Liver (tissue), 9 donors: ENCODE results near the gene PCSK4. TPM values are rescaled to one million over a fixed set of nuclear protein-coding genes. Genes with fewer than 3 reads are reported as not detected.

Experiments
- DNase-seq: peaks from one replicate; pipeline ENCODE4 v3.0.0-alpha.2; 2017; ENCODE audit warnings: low spot score
- H3K27ac ChIP-seq, 2 donors: one replicate each; pipeline ENCODE4 v1.7.0; 2013; ENCODE audit warnings: inconsistent platforms in 2 of 2, low read length in 2 of 2, control low read depth in 1 of 2, low read depth in 1 of 2, mild to moderate bottlenecking in 1 of 2
- H3K27me3 ChIP-seq, 4 donors: one replicate each; pipeline versions ENCODE4 v1.6.1 to v1.7.0; 2013; ENCODE audit warnings: low read length in 3 of 4, inconsistent platforms in 1 of 4, mild to moderate bottlenecking in 1 of 4, moderate library complexity in 1 of 4; ENCODE audit not compliant: control insufficient read depth in 4 of 4, insufficient read depth in 4 of 4
- H3K36me3 ChIP-seq, 4 donors: one replicate each; pipeline versions ENCODE4 v1.6.1 to v1.7.0; 2013; ENCODE audit warnings: low read length in 3 of 4, mild to moderate bottlenecking in 3 of 4, low read depth in 1 of 4, moderate library complexity in 1 of 4; ENCODE audit not compliant: control insufficient read depth in 4 of 4, insufficient read depth in 3 of 4
- H3K4me1 ChIP-seq, 4 donors: one replicate each; pipeline versions ENCODE4 v1.6.1 to v1.7.0; 2013; ENCODE audit warnings: low read length in 3 of 4, mild to moderate bottlenecking in 3 of 4, moderate library complexity in 1 of 4; ENCODE audit not compliant: control insufficient read depth in 4 of 4, insufficient read depth in 4 of 4
- H3K4me3 ChIP-seq, 3 donors: one replicate each; pipeline versions ENCODE4 v1.6.1 to v1.7.0; 2013; ENCODE audit warnings: low read length in 3 of 3, control low read depth in 1 of 3, low read depth in 1 of 3, mild to moderate bottlenecking in 1 of 3
- H3K9ac ChIP-seq, 2 donors: one replicate each; pipeline ENCODE4 v1.7.0; 2013; ENCODE audit warnings: low read length in 2 of 2, mild to moderate bottlenecking in 2 of 2, moderate library complexity in 2 of 2, control low read depth in 1 of 2, low read depth in 1 of 2
- H3K9me3 ChIP-seq, 4 donors: one replicate each; pipeline versions ENCODE4 v1.6.1 to v1.7.0; 2013; ENCODE audit warnings: low read length in 3 of 4; ENCODE audit not compliant: control insufficient read depth in 4 of 4
- ATF3 ChIP-seq: IDR thresholded peaks from 2 replicates; pipeline ENCODE4 v1.6.1; 2016; ENCODE audit warnings: antibody characterized with exemption
- CTCF ChIP-seq: fragments of 150-350 bp; IDR thresholded peaks from 2 replicates; pipeline ENCODE4 v1.5.1; 2017; ENCODE audit warnings: improper control_type of control experiment, low read depth, low read length; ENCODE audit not compliant: missing input control
- EGR1 ChIP-seq, 2 donors: IDR thresholded peaks; 2 replicates each; pipeline ENCODE4 v1.6.1; 2016 to 2018; ENCODE audit warnings: antibody characterized with exemption in 2 of 2, low read depth in 2 of 2
- FOXA1 ChIP-seq: IDR thresholded peaks from 2 replicates; pipeline ENCODE4 v1.6.1; 2016; ENCODE audit warnings: antibody characterized with exemption
- FOXA2 ChIP-seq: IDR thresholded peaks from 2 replicates; pipeline ENCODE4 v1.6.1; 2016; ENCODE audit warnings: antibody characterized with exemption
- GABPA ChIP-seq, 2 donors: IDR thresholded peaks in 1 of 2; conservative IDR thresholded peaks in 1 of 2; 2 replicates each; pipeline ENCODE4 v1.6.1; 2016; ENCODE audit warnings: antibody characterized with exemption in 2 of 2, mild to moderate bottlenecking in 1 of 2, moderate library complexity in 1 of 2
- HNF4A ChIP-seq, 2 donors: conservative IDR thresholded peaks; 2 replicates each; pipeline ENCODE4 v1.6.1; 2016; ENCODE audit warnings: antibody characterized with exemption in 2 of 2, mild to moderate bottlenecking in 2 of 2
- HNF4G ChIP-seq: IDR thresholded peaks from 2 replicates; pipeline ENCODE4 v1.6.1; 2016; ENCODE audit warnings: antibody characterized with exemption
- JUND ChIP-seq, 2 donors: IDR thresholded peaks; 2 replicates each; pipeline ENCODE4 v1.6.1; 2016; ENCODE audit warnings: antibody characterized with exemption in 2 of 2
- MAX ChIP-seq: IDR thresholded peaks from 2 replicates; pipeline ENCODE4 v1.6.1; 2016; ENCODE audit warnings: antibody characterized with exemption
- NR2F2 ChIP-seq: IDR thresholded peaks from 2 replicates; pipeline ENCODE4 v1.6.1; 2016; ENCODE audit warnings: antibody characterized with exemption
- RAD21 ChIP-seq, 2 donors: IDR thresholded peaks; 2 replicates each; pipeline ENCODE4 v1.6.1; 2016; ENCODE audit warnings: antibody characterized with exemption in 2 of 2, mild to moderate bottlenecking in 2 of 2
- REST ChIP-seq: IDR thresholded peaks from 2 replicates; pipeline ENCODE4 v1.6.1; 2016; ENCODE audit warnings: antibody characterized with exemption, mild to moderate bottlenecking
- SP1 ChIP-seq: IDR thresholded peaks from 2 replicates; pipeline ENCODE4 v1.6.1; 2018; ENCODE audit warnings: antibody characterized with exemption, mild to moderate bottlenecking
- TAF1 ChIP-seq: conservative IDR thresholded peaks from 2 replicates; pipeline ENCODE4 v1.6.1; 2016; ENCODE audit warnings: antibody characterized with exemption, mild to moderate bottlenecking
- YY1 ChIP-seq: IDR thresholded peaks from 2 replicates; pipeline ENCODE4 v1.6.1; 2016; ENCODE audit warnings: antibody characterized with exemption, mild to moderate bottlenecking
- ZBTB33 ChIP-seq: IDR thresholded peaks from 2 replicates; pipeline ENCODE4 v1.6.1; 2016; ENCODE audit warnings: antibody characterized with exemption
- WGBS: extraction: QIAGEN DNeasy Blood & Tissue Kit; methylation state at CpG from one replicate; pipeline ENCODE4 v1.1.7; 2013; 5-methylcytosine and 5-hydroxymethylcytosine counted together
- polyA plus RNA-seq, 2 donors: library from polyadenylated mRNA; stranded (reverse) in 1 of 2; unstranded in 1 of 2; fragments of 200-250 nt in 1 of 2; fragments of >200 nt in 1 of 2; fragmentation: Nextera tagmentation in 1 of 2; extraction: Ambion mirVana in 1 of 2; gene quantifications; one replicate each; pipeline versions ENCODE4 v1.2.1 to v1.2.3, GENCODE V29; 2013 to 2015
- total RNA-seq, 2 donors: library from RNA; depleted of rRNA; stranded (reverse); fragments of >200 nt; gene quantifications; one replicate each; pipeline ENCODE4 v1.2.3, GENCODE V29; 2014
- donor health status: healthy.
- donor health status: healthy.
- donor health status: healthy.
- donor health status: healthy.
- donor health status: healthy.

The PCSK4 gene
- total and polyA plus RNA-seq, 4 donors, result 0.60 to 2.6 (median 1.9) TPM

- H3K9ac ChIP-seq, result no peak overlapping the region
- no peaks in the 10 kb centered on the region for H3K36me3 ChIP-seq
- no peaks in the 10 kb centered on the region for H3K9me3 ChIP-seq
- TF ChIP-seq FOXA2 (no peak), CTCF (no peak), TAF1 (no peak), REST (no peak), JUND (IDR thresholded peaks at IDR 0.05) (no peak), HNF4A (conservative IDR thresholded peaks at IDR 0.05) (no peak), EGR1 (IDR thresholded peaks at IDR 0.05; ENCODE audit: low read depth in 2 of 2) (no peak), SP1 (no peak), FOXA1 (no peak), GABPA (IDR thresholded peaks at IDR 0.05 in 1 of 2, conservative IDR thresholded peaks at IDR 0.05 in 1 of 2) (no peak), HNF4G (no peak), ZBTB33 (no peak), ATF3 (no peak), MAX (no peak), YY1 (no peak), RAD21 (IDR thresholded peaks at IDR 0.05) (no peak), NR2F2 (no peak)
- peaks cover 0 to 5% (median 2%) of the 10 kb centered on the region in 4 donors for H3K4me1 ChIP-seq
- H3K4me3 ChIP-seq, result no peak overlapping the region
- peaks cover 0 to 26% (median 7%) of the 10 kb centered on the region in 4 donors for H3K27me3 ChIP-seq
- H3K27ac ChIP-seq, result no peak overlapping the region
- no peak for DNase-seq
- 72% methylated on average over 18 of the region's 18 CpGs for WGBS
Measured at GRCh38 chr19:1526979-1527649, 37.0 kb upstream of the PCSK4 start.
